Stimulated activated CD4-positive, alpha-beta T cell treated with anti-CD3 and anti-CD28 coated beads, Interleukin-12 subunit alpha, Interleukin-12 subunit beta, amount 100 ng/mL, for 24 hours (primary cell): ENCODE results near the gene TRIM63.

Experiments used
- DNase-seq, 2 experiments: peaks; one replicate each; pipeline ENCODE4 v3.0.0-alpha.2; 2020; ENCODE audit warnings: low read depth in 2 of 2

The TRIM63 gene

DNA sequence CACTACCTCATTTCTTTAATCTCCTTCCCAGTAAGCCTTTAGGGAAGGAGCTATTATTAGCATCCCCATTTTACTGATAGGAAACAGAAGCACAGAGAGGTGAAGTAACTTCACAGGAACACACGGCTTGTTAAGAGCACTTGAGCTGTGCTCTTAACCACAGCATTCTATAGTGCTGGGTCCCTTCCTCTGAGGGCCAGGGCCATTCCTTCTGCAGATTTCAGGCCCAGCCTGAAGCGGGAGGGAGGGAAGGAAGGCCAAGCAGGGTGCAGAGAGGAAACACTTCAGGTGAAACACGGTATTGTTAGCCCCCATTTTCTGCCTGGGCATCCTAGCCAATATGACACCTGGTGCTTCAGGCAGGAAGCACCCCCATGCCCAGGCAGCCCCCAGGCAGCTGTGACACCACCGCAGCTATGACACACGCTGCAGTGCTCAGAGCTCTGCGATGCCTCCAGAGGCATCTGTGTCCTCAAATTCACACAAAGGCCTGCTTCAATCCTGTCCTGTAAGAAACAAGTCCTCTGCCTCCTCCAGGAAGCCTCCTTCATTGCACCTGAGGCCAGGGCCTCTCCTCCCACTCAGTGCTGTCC is 50.4 kb downstream of the TRIM63 start:
- DNase-seq, result no peak

DNA sequence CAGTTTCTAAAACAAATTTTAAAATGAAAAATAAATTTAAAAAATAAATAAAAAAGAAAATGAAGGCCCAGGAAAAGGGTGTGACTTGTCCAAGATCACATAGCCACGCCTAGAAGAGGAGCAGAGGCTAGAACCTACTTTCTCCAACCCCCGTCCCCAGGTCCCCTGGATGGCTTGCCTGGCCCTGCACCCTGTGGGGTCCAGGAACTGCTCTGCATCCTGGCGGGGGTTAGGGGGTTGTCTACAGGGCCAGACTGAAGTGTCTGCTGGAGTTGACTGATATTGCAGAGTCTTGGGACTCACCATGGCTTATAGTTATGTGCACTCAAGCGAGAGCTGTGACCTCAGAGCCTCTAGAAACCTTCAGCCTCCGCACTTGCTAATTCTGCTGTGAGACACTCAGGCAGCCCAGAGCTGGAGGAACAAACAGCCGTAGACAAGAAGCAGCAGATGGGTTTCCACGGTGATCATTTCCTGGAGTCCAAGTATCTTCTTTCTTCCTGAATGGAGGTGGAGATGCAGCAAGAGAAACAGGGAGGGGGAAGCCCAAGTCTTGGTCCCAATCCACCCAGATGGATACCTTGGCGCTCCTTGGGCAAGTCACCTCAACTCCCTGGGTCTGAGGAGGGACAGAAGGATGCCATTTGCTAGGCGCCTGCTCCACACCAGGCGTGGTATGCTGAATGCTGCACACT is 51.0 kb downstream of the TRIM63 start:
- no peak for DNase-seq

DNA sequence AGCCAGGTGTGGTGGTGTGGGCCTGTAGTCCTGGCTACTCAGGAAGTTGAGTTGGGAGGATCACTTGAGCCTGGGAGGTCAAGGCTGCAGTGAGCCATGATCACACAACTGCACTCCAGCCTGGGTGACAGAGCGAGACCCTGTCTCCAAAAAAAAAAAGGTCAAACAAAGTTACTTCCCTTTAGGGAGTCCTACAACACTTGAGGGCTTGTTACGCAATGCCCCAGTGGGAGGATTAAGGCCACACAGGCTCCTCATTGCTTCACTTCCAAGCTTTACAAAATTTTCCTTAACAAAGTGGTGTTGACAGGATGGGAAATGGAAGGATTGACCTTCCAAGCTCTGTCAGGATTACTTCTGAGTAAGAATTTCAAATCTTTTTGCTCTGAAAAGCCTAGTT is 52.1 kb downstream of the TRIM63 start:
- DNase-seq, result no peak

DNA sequence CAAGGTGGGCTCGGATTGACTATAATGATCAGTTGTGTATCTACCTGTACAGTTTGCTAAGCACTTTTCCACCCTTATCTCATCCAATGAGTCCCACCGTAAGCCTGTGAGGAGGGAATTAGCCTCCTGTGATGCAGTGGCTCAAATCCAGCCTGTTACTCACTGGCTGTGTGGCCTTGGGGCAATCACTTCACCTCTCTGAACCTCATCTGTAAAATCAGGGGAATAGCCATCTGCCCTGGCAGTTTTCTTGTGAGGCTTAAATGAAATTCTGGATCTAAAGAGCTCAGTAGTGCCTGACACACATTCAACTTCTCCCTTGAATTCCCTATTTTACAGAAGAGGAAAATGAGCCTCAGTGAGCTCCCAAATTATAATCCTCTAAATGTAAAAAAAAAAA is 53.3 kb downstream of the TRIM63 start:
- DNase-seq, result no peak

DNA sequence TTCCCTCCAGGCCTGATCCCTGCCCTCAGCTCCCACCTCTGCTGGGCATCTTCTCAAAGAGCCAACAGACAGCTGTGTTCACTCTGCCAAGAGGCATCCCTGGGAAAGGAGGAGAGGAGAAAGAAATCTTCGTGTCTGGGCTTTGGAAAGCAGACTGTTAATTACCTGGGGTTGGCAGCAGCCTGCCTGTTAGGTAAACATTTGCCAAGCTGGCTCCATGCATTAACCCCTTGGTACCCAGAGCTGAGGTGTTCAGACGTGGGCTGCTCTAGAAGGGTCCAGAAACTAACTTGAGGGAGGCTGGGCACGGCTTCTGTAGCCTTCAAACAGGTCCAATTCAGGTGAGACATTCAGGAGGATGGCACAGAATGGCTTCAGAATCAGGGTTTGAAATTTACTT is 54.6 kb downstream of the TRIM63 start:
- no peak for DNase-seq

DNA sequence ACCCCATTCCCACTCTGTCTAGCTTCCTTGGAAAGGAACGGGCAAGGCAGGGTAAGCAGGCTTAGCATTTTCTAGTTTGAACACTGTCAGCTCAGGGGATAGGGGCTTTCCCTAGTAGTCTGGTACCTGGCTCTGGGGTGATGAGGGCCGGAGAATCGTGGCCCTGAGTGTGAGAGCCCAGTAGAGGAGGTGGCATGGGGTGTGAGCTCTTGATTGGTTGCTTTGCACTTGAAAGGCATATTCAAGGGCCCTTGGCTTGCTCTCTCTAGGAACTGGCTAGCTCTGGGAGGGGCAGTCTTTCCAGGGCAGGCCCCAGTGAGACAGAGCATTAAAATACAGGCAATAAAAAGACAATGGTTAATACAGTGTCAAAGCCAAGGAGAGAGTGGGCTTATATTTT is 56.6 kb downstream of the TRIM63 start:
- DNase-seq, result no peak

DNA sequence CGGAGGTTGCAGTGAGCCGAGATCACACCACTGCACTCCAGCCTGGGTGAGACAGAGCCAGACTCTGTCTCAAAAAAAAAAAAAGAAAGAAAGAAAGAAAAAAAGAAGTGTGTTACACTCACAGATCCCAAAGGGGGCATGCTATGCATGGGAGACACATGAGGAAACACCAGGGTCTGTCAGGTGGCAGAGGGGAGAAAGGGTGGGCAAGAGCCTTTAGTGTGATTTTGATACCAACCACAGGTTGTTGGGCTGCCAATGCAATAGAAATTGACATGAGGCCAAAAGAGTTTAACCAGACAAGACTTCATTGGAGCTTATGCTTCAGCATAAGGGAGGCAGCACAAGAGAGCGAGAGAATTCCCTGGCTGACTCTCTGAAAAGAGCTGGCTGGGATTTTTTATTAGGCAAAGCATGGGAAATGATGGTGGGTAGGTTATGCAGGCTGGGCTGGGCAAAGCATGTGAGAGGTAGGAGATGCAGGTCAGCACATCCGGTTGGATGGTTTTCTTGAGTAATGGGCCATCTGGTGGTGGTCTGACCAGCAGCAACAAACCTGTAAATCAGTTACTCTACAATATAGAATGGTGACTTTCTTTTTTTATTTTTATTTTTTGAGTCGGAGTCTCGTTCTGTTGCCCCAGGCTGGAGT is 57.5 kb downstream of the TRIM63 start:
- DNase-seq, result no peak

DNA sequence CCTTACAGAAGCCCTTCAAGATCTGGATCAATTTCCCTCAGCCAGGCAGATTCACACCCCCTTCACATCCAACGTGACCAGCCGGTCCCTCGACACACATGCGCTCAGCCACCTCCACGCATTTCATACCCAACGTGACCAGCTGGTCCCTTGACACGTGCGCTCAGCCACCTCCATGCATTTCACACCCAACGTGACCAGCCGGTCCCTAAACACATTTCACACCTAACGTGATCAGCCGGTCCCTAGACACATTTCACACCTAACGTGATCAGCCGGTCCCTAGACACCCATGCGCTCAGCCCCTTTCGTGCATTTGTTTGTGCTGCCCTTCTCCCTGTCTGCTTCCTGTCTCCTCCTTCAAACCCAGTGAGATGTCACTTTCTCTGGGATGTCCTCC is 60.7 kb downstream of the TRIM63 start:
- no peak for DNase-seq

DNA sequence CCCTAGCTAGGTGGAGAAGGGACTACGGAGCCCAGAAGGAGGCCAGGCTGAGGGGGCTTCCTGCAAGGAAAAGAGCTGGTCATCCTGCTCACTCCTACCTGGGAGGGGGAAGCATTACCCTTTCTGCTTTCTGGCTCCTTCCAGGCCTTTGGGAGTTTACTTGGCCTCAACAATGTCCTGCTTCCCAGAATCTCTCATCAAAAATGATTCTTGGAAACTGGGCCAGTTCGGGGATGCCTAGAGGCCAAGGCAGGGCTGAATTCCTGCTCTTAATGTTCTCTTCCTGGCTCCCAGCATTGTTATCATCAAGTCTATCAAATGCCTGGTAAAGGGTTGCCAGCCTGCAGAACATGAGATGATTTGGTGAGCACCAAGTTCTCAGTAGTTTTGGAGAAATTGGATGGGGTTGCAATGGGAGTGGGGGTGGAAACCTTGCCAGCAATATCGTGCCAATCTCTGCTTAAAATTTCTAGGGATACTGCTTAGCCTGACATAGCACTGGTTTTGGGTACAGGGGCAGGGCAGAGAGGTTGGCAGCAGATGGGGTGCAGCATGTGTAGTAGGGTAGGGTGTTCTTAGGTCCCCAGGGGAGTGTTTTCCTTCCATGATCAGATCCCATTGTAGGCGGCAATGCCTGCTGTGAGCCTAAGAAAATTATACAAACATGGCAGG is 61.9 kb downstream of the TRIM63 start:
- DNase-seq, result no peak

GRCh38 chr1:26003756-26004155 is 63.7 kb downstream of the TRIM63 start:
- no peak for DNase-seq

DNA sequence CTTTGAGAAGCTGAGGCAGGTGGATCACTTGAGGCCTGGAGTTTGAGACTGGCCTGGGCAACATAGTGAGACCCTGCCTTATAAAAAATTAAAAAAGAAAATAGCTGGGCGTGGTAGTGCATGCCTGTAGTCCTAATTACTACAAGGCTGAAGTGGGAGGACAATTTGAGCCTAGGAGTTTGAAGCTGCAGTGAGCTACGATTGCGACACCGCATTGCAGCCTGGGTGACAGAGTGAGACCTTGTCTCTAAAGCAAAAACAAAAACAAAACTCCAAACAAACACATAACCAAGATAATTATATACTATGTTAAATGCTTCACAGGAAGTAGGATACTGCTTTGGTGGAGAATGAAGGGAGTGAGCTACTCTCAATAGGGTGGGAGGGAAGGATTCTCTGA is 64.2 kb downstream of the TRIM63 start:
- no peak for DNase-seq
